ENCODE results near the gene PSTPIP1. TPM values are rescaled to one million over a fixed set of nuclear protein-coding genes. Genes with fewer than 3 reads are reported as not detected.

Gene PSTPIP1
- total RNA-seq, 1 donor from 2014 or later: not detected

- Mint-ChIP-seq H3K4me1 (ENCODE audit: low read depth) (no peaks in the 10 kb centered on the region), H3K4me3 (ENCODE audit: low read depth) (no peak overlapping the region), H3K27ac (no peak overlapping the region), H3K27me3 (peaks cover 9% of the 10 kb centered on the region), H3K36me3 (ENCODE audit: insufficient read depth) (no peaks in the 10 kb centered on the region), H3K9me3 (ENCODE audit: low read depth) (no peaks in the 10 kb centered on the region)
- no peak for DNase-seq (ENCODE audit: low spot score, unreplicated experiment)
- TF ChIP-seq CTCF (IDR thresholded peaks at IDR 0.05; ENCODE audit: unreplicated experiment): no peak
Measured at GRCh38 chr15:77010312-77010686, 15.4 kb downstream of the PSTPIP1 start.

- Mint-ChIP-seq H3K36me3 (ENCODE audit: insufficient read depth) (no peaks in the 10 kb centered on the region), H3K27ac (no peak overlapping the region), H3K27me3 (peaks cover 11% of the 10 kb centered on the region), H3K4me3 (ENCODE audit: low read depth) (no peak overlapping the region), H3K9me3 (ENCODE audit: low read depth) (no peaks in the 10 kb centered on the region), H3K4me1 (ENCODE audit: low read depth) (no peaks in the 10 kb centered on the region)
- no peak for TF ChIP-seq CTCF (IDR thresholded peaks at IDR 0.05; ENCODE audit: unreplicated experiment)
- no peak for DNase-seq (ENCODE audit: low spot score, unreplicated experiment)
Measured at GRCh38 chr15:77010857-77011256, 15.9 kb downstream of the PSTPIP1 start.

- Mint-ChIP-seq H3K27me3 (peaks cover 14% of the 10 kb centered on the region), H3K36me3 (ENCODE audit: insufficient read depth) (no peaks in the 10 kb centered on the region), H3K4me3 (ENCODE audit: low read depth) (no peak overlapping the region), H3K27ac (no peak overlapping the region), H3K9me3 (ENCODE audit: low read depth) (no peaks in the 10 kb centered on the region), H3K4me1 (ENCODE audit: low read depth) (no peaks in the 10 kb centered on the region)
- DNase-seq (ENCODE audit: low spot score, unreplicated experiment): no peak
- TF ChIP-seq CTCF (IDR thresholded peaks at IDR 0.05; ENCODE audit: unreplicated experiment): no peak
Measured at GRCh38 chr15:77012117-77012712, 17.3 kb downstream of the PSTPIP1 start.

GRCh38 chr15:77012868-77013267, 17.9 kb downstream of the PSTPIP1 start:
- DNase-seq (ENCODE audit: low spot score, unreplicated experiment): no peak
- Mint-ChIP-seq H3K4me1 (ENCODE audit: low read depth) (no peaks in the 10 kb centered on the region), H3K27ac (no peak overlapping the region), H3K4me3 (ENCODE audit: low read depth) (no peak overlapping the region), H3K9me3 (ENCODE audit: low read depth) (no peaks in the 10 kb centered on the region), H3K36me3 (ENCODE audit: insufficient read depth) (no peaks in the 10 kb centered on the region), H3K27me3 (peaks cover 14% of the 10 kb centered on the region)
- TF ChIP-seq CTCF (IDR thresholded peaks at IDR 0.05; ENCODE audit: unreplicated experiment): no peak

- no peak for TF ChIP-seq CTCF (IDR thresholded peaks at IDR 0.05; ENCODE audit: unreplicated experiment)
- Mint-ChIP-seq H3K4me3 (ENCODE audit: low read depth) (no peak overlapping the region), H3K9me3 (ENCODE audit: low read depth) (no peaks in the 10 kb centered on the region), H3K27me3 (peaks cover 14% of the 10 kb centered on the region), H3K27ac (no peak overlapping the region), H3K4me1 (ENCODE audit: low read depth) (no peaks in the 10 kb centered on the region), H3K36me3 (ENCODE audit: insufficient read depth) (no peaks in the 10 kb centered on the region)
- DNase-seq (ENCODE audit: low spot score, unreplicated experiment): no peak
Measured at GRCh38 chr15:77013776-77014131, 18.8 kb downstream of the PSTPIP1 start.

All from progenitor cell of endocrine pancreas (in vitro differentiated cells).